Stomach (tissue), 4 donors: ENCODE results near the gene HOXC4.

Experiments used
- EP300 ChIP-seq: sonication (generic); formaldehyde crosslinking; IDR thresholded peaks from one replicate; pipeline ENCODE4 v1.6.1; 2017; ENCODE audit warnings: antibody characterized with exemption
- POLR2A ChIP-seq, 4 donors: fragments of 450-650 bp; IDR thresholded peaks; one replicate each; pipeline ENCODE4 v1.6.1; 2016; ENCODE audit warnings: antibody characterized with exemption in 4 of 4, control low read depth in 2 of 4, mild to moderate bottlenecking in 1 of 4, moderate library complexity in 1 of 4
- POLR2AphosphoS5 ChIP-seq, 3 donors: sonication (generic); formaldehyde crosslinking; IDR thresholded peaks; one replicate each; pipeline ENCODE4 v1.6.1; 2016; ENCODE audit warnings: antibody characterized with exemption in 3 of 3
- TF ChIP-seq, protein P1 (sequence below), 7 experiments: fragments of 450-650 bp in 4 of 7; fragments of 200-600 bp in 3 of 7; sonication (generic) in 3 of 7; IDR thresholded peaks; one replicate each; pipeline ENCODE4 v1.5.1; 2016 to 2019; ENCODE audit warnings: antibody characterized with exemption in 7 of 7, control low read depth in 2 of 7, mild to moderate bottlenecking in 1 of 7

DNA sequence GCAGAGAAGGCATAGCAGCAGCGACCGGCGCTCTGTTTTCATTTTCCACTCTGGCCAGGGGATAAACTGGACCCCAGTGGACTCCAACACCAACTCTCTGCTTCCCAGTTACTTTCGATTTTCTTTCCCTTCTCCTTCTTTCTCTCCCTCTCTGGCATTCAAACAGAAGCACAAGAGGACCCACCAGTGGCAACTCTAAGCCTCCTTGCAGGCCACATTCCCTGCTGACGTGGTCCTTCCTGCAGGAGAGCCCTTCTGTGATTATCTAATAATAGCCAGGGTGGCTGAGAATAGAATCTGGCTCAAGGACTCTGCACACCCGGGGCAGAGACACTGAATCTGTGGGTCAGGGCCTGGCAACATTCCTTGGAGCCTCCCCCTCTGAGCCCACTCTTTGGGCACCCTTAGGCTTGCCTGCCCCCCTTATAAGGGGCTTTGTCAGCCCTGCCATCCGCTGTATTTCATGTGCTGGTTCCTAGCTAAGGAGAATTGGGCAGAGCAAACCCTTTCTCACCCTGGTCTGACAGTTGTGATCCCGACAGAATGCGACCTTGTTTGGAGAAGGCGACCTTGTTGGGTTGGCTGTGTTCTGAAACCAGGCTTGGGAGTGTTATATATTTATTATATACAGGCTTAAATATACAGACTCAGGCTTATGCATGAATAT lies 33.6 kb upstream of the HOXC4 start:
- TF ChIP-seq, protein P1, sequence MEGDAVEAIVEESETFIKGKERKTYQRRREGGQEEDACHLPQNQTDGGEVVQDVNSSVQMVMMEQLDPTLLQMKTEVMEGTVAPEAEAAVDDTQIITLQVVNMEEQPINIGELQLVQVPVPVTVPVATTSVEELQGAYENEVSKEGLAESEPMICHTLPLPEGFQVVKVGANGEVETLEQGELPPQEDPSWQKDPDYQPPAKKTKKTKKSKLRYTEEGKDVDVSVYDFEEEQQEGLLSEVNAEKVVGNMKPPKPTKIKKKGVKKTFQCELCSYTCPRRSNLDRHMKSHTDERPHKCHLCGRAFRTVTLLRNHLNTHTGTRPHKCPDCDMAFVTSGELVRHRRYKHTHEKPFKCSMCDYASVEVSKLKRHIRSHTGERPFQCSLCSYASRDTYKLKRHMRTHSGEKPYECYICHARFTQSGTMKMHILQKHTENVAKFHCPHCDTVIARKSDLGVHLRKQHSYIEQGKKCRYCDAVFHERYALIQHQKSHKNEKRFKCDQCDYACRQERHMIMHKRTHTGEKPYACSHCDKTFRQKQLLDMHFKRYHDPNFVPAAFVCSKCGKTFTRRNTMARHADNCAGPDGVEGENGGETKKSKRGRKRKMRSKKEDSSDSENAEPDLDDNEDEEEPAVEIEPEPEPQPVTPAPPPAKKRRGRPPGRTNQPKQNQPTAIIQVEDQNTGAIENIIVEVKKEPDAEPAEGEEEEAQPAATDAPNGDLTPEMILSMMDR (IDR thresholded peaks at IDR 0.05) = no peak
- TF ChIP-seq POLR2A (IDR thresholded peaks at IDR 0.05) (no peak), EP300 (no peak), POLR2AphosphoS5 (IDR thresholded peaks at IDR 0.05) (no peak)
